Activated CD4-positive, alpha-beta T cell treated with anti-CD3 and anti-CD28 coated beads for 36 hours (primary cell): Measurements from ENCODE around the gene TPBGL. TPM values are rescaled to one million over a fixed set of nuclear protein-coding genes. Genes with fewer than 3 reads are reported as not detected.

Source experiments
- ATAC-seq: fragments of 200-7000 bp; cut with Tn5 transposase; one replicate; pipeline ENCODE4 v1.10.0; 2021; ENCODE audit warnings: mild to moderate bottlenecking, moderate library complexity
- CTCF ChIA-PET: fragments of 350-600 bp; sonication (Branson Sonifier 250); formaldehyde crosslinking; loops from one replicate; lab custom pipeline; 2021; ENCODE audit warnings: antibody characterized with exemption; lab: Charles Lee
- POLR2A ChIA-PET: fragments of 350-600 bp; sonication (Branson Sonifier 250); formaldehyde crosslinking; loops from one replicate; lab custom pipeline; 2021; ENCODE audit warnings: antibody characterized with exemption, inconsistent platforms; lab: Charles Lee
- DNase-seq: peaks from one replicate; pipeline ENCODE4 v3.0.0-alpha.2; 2020
- H3K27ac Mint-ChIP-seq: one replicate; pipeline ENCODE4 v1.8.0; 2021; ENCODE audit warnings: mixed read lengths
- H3K27me3 Mint-ChIP-seq: one replicate; pipeline ENCODE4 v1.8.0; 2021; ENCODE audit warnings: mixed read lengths
- H3K36me3 Mint-ChIP-seq: one replicate; pipeline ENCODE4 v1.8.0; 2021; ENCODE audit warnings: low read depth, mixed read lengths
- H3K4me1 Mint-ChIP-seq: one replicate; pipeline ENCODE4 v1.8.0; 2021; ENCODE audit warnings: mixed read lengths
- H3K4me3 Mint-ChIP-seq: one replicate; pipeline ENCODE4 v1.8.0; 2021; ENCODE audit warnings: mild to moderate bottlenecking, moderate library complexity, mixed read lengths
- H3K9me3 Mint-ChIP-seq: one replicate; pipeline ENCODE4 v1.8.0; 2021; ENCODE audit warnings: low read depth, mixed read lengths
- intact Hi-C, 2 experiments: fragments of 100-400 bp; cut with DNase I in 1 of 2; cut with micrococcal nuclease in 1 of 2; formaldehyde crosslinking; loops; one replicate each; pipeline versions ENCODE4 v1.14.2 to v1.15.1; 2022 to 2024; cut with DNase I, micrococcal nuclease
- total RNA-seq, 2 experiments: library from RNA; stranded (reverse); gene quantifications; one replicate each; pipeline ENCODE4 v1.2.3, GENCODE V29; 2021

TPBGL gene
- total RNA-seq, 2 experiments from 2014 or later = 0.18 to 0.21 TPM

- no peaks in the 10 kb centered on the region for H3K9me3 Mint-ChIP-seq
- H3K4me1 Mint-ChIP-seq = peaks cover 4% of the 10 kb centered on the region
- ATAC-seq = no peak
- intact Hi-C loops = no loop called here
- H3K27ac Mint-ChIP-seq = no peak overlapping the region
- peaks cover 16% of the 10 kb centered on the region for H3K27me3 Mint-ChIP-seq
- no peak overlapping the region for H3K4me3 Mint-ChIP-seq
- POLR2A ChIA-PET = no interaction called here
- no peak for DNase-seq
- CTCF ChIA-PET = interaction anchor here (0.5 to 18.4 kb wide), 8 partner anchors 9 to 341 kb away, joined by 3 to 458 read pairs (median 4); no protein-coding TSS in a partner anchor
- H3K36me3 Mint-ChIP-seq = no peaks in the 10 kb centered on the region
These were observed 6.2 kb downstream of the TPBGL start for GRCh38 chr11:75246671-75247350.

GRCh38 chr11:75248924-75249256, 8.3 kb downstream of the TPBGL start:
- Mint-ChIP-seq H3K4me1 (no peaks in the 10 kb centered on the region), H3K36me3 (no peaks in the 10 kb centered on the region), H3K4me3 (no peak overlapping the region), H3K27ac (no peak overlapping the region), H3K9me3 (no peaks in the 10 kb centered on the region), H3K27me3 (no peaks in the 10 kb centered on the region)
- no peak for DNase-seq
- ChIA-PET CTCF (interaction anchor here (0.6 to 18.4 kb wide), 37 partner anchors 8 to 505 kb away, joined by 3 to 458 read pairs (median 4); partner anchors contain the start of gene TPBGL), POLR2A (interaction anchor here (1.0 kb wide), 3 partner anchors 12 to 109 kb away, joined by 3 to 6 read pairs (median 3); no protein-coding TSS in a partner anchor)
- intact Hi-C loops = loop anchor here (1.0 kb wide), 6 partner anchors 44 to 320 kb away; no protein-coding TSS in a partner anchor
- no peak for ATAC-seq

DNA sequence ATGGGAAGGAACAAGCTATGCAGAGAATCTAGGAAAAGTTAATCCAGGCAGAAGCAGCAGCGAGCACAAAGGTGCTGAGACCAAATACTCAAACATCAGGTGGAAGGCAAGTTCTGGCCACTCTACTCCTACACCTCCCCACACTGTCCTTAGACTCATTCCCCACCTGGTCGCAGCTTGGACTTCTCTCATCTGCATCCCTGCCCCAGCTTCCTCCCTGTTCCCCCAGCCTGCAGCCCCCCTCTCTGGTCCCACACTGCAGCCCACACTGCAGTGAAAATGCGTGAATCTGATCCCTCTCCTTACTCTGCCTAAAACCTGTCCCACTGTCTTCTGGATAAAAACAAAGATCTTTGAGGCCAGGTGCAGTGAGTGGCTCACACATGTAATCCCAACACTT, 9.1 kb downstream of the TPBGL start:
- no peak overlapping the region for H3K27ac Mint-ChIP-seq
- POLR2A ChIA-PET = interaction anchor here (0.6 kb wide), 1 partner anchor 13 kb away, joined by 3 read pairs; no protein-coding TSS in a partner anchor
- CTCF ChIA-PET = interaction anchor here (0.7 to 18.4 kb wide), 11 partner anchors 8 to 338 kb away, joined by 3 to 458 read pairs (median 6); no protein-coding TSS in a partner anchor
- H3K27me3 Mint-ChIP-seq = no peaks in the 10 kb centered on the region
- ATAC-seq (no peak), DNase-seq (no peak)
- H3K9me3 Mint-ChIP-seq = no peaks in the 10 kb centered on the region
- no peaks in the 10 kb centered on the region for H3K36me3 Mint-ChIP-seq
- no peak overlapping the region for H3K4me3 Mint-ChIP-seq
- intact Hi-C loops = no loop called here
- no peaks in the 10 kb centered on the region for H3K4me1 Mint-ChIP-seq

DNA sequence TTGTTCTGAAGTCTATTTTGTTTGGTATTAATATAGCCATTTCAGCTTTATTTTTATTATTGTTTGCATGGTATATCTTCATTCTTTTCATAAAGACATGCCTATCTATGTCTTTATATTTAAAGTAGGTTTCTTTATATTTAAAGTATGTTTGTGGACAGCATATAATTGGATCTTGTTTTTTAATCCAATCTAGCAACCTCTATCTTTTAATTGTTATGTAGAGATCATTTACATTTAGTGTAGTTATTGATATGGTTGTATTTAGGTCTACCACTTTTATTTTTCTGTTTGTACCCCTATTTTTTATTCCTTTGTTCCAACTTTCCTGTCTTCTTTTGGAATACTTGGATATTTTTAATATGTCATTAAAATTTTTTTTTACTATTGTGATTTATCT, 13.8 kb downstream of the TPBGL start:
- Mint-ChIP-seq H3K27me3 (no peaks in the 10 kb centered on the region), H3K27ac (no peak overlapping the region), H3K9me3 (no peaks in the 10 kb centered on the region), H3K4me1 (no peaks in the 10 kb centered on the region), H3K4me3 (no peak overlapping the region), H3K36me3 (no peaks in the 10 kb centered on the region)
- no peak for ATAC-seq
- ChIA-PET POLR2A (no interaction called here), CTCF (interaction anchor here (2.0 kb wide), 1 partner anchor 114 kb away, joined by 11 read pairs; no protein-coding TSS in a partner anchor)
- no peak for DNase-seq
- intact Hi-C loops = no loop called here

DNA sequence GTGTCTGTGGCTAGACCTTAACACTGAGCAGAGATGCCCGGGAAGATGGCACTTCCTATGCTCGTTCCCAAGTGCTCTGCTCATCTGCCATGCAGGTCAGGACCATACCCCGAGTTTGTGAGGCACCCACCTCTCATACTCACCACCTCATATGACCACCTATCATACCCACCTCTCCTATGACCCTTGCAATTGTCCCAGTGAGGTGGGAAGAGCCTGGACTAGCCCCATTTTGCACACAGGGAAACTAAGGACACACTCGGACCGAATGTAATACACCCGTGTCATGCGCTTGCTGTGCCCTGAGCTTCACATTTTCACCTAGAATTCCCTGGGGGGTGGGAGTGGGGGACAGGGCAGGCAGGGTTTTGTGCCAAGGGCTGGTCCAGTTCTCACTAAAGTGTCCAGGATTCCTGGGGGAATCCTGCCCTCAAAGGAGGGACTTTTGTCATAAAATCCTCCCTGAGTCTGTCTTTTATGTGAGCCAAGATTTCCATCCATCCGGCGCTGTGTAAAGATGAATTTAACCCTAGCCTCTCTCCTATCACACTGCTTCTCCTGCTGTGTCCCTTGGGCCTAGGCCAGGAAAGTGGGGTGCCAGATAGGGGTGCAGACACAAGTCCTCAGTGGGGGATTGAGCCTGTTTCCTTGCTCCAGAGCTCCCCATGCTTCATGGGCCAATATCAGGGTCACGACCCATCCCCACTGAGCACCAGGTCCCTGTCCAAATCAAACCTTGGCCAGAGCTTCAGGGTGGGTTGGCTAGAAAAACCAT, 20.0 kb downstream of the TPBGL start:
- POLR2A ChIA-PET = interaction anchor here (0.8 kb wide), 1 partner anchor 12 kb away, joined by 3 read pairs; no protein-coding TSS in a partner anchor
- no peak overlapping the region for H3K4me3 Mint-ChIP-seq
- no peaks in the 10 kb centered on the region for H3K27me3 Mint-ChIP-seq
- no peaks in the 10 kb centered on the region for H3K36me3 Mint-ChIP-seq
- DNase-seq = peak; percentile 5
- CTCF ChIA-PET = interaction anchor here (1.0 to 1.3 kb wide), 4 partner anchors 10 to 129 kb away, joined by 4 to 7 read pairs (median 4); no protein-coding TSS in a partner anchor
- ATAC-seq = no peak
- no peaks in the 10 kb centered on the region for H3K9me3 Mint-ChIP-seq
- H3K27ac Mint-ChIP-seq = no peak overlapping the region
- H3K4me1 Mint-ChIP-seq = peaks cover 41% of the 10 kb centered on the region
- intact Hi-C loops = no loop called here

DNA sequence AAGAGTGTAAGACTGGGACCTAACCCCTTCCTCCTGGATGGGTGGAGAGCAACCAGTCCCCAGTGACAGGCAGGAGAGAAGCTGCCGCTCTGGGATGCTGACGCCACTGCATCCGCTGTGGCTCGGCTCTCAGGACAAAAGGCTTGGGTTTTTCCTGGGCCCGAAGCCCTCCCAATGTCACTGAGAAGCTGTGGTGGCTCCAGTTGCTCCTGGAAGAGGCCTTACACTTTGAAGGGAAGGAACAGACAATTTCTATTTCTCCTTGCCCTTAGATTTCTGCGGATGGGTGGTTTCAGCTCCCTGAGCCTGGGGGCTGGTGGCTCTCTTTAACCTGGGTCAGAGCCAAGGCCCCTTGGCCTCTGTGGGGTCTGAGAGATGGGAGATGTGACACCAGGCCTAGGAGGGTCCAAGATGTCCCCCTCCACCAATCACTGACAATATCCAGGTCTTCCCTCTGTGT, 21.4 kb downstream of the TPBGL start:
- intact Hi-C loops = no loop called here
- POLR2A ChIA-PET = interaction anchor here (0.6 kb wide), 1 partner anchor 12 kb away, joined by 3 read pairs; no protein-coding TSS in a partner anchor
- H3K9me3 Mint-ChIP-seq = no peaks in the 10 kb centered on the region
- CTCF ChIA-PET = interaction anchor here (0.7 to 1.5 kb wide), 4 partner anchors 13 to 253 kb away, joined by 3 to 5 read pairs (median 4); no protein-coding TSS in a partner anchor
- ATAC-seq = no peak
- H3K4me3 Mint-ChIP-seq = no peak overlapping the region
- H3K4me1 Mint-ChIP-seq = peaks cover 41% of the 10 kb centered on the region
- H3K27me3 Mint-ChIP-seq = no peaks in the 10 kb centered on the region
- H3K27ac Mint-ChIP-seq = no peak overlapping the region
- DNase-seq = peak; percentile 4
- no peaks in the 10 kb centered on the region for H3K36me3 Mint-ChIP-seq

DNA sequence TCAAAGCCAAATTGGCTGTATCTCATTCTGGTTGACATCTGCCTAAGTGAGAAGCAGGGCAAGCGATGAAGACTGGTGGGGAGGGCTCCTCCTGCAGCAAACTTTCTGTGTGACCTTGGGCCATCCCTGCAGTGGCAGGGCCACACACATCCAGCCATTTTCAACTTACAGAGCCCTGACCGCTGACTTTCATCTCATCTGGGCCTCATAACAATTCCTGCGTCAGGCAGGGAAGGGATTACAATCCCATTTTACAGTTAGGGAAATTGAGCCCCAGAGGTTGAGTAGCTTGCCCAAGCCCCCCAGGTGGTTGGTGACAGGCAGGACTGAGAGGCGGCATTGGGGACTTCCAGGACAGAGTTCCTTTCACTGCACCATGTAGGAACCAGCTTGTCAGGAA, 21.9 kb downstream of the TPBGL start:
- Mint-ChIP-seq H3K27me3 (no peaks in the 10 kb centered on the region), H3K4me1 (peaks cover 41% of the 10 kb centered on the region), H3K9me3 (no peaks in the 10 kb centered on the region), H3K27ac (no peak overlapping the region), H3K4me3 (no peak overlapping the region), H3K36me3 (no peaks in the 10 kb centered on the region)
- intact Hi-C loops = no loop called here
- peak; percentile 1 for DNase-seq
- CTCF ChIA-PET = interaction anchor here (0.7 to 1.5 kb wide), 4 partner anchors 13 to 309 kb away, joined by 3 to 5 read pairs (median 4); no protein-coding TSS in a partner anchor
- ATAC-seq = no peak
- POLR2A ChIA-PET = interaction anchor here (0.6 kb wide), 1 partner anchor 12 kb away, joined by 3 read pairs; no protein-coding TSS in a partner anchor

DNA sequence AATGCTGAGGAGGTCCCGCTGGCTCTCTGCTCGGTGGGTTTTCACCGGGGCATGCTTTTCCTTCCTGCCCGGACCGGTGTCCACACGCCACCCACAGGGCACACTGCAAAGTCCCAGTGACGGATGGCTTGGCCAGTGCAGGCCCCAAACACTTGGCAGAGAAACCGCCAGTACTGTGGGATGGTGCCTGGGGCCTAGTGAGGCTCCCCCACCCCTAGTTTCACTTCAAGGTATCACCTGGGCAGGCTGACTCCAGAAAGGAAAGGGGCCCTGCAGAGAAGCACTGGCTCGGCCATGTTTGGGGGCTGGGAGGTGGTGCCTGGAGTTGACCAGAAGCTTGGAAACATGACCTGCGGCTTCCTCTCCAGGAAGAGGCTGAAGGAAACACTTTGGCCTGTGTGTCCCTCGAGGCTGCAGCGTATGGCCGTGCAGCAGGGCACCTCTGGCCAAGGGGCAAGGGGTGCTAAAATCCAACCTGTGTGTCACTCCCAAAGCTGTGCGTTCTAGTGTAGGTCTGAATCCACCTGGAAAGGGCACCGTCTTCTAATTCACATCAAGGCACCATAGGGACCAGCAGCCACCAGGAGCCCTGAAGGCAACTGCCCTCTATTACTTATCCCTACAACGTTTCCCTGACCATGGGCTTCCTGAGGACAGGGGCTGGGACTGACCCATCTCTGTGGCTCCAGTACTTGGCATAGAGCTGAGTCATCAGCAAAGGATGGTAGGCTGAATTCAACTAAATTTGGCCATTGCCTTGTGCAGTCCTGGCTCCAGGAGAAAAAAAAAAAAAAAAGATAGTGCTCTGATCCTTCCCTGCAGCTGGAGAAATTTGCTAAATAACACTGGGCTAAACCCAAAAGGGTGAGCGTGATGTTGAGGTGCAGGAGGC, 22.6 kb downstream of the TPBGL start:
- ATAC-seq (no peak), DNase-seq (peak; percentile 3)
- no peaks in the 10 kb centered on the region for H3K36me3 Mint-ChIP-seq
- no peaks in the 10 kb centered on the region for H3K9me3 Mint-ChIP-seq
- H3K27ac Mint-ChIP-seq = no peak overlapping the region
- ChIA-PET CTCF (interaction anchor here (0.7 to 1.5 kb wide), 4 partner anchors 12 to 310 kb away, joined by 3 to 5 read pairs (median 4); no protein-coding TSS in a partner anchor), POLR2A (no interaction called here)
- peaks cover 41% of the 10 kb centered on the region for H3K4me1 Mint-ChIP-seq
- H3K27me3 Mint-ChIP-seq = no peaks in the 10 kb centered on the region
- no peak overlapping the region for H3K4me3 Mint-ChIP-seq
- intact Hi-C loops = no loop called here

- Mint-ChIP-seq H3K4me3 (no peak overlapping the region), H3K36me3 (no peaks in the 10 kb centered on the region), H3K27me3 (no peaks in the 10 kb centered on the region), H3K9me3 (no peaks in the 10 kb centered on the region), H3K27ac (peak overlapping the region; percentile 4), H3K4me1 (peaks cover 41% of the 10 kb centered on the region)
- POLR2A ChIA-PET = no interaction called here
- peak; percentile 68 for ATAC-seq
- peak; percentile 55 for DNase-seq
- CTCF ChIA-PET = interaction anchor here (1.4 kb wide), 1 partner anchor 11 kb away, joined by 4 read pairs; no protein-coding TSS in a partner anchor
- intact Hi-C loops = no loop called here
These were observed 23.4 kb downstream of the TPBGL start for GRCh38 chr11:75263944-75264349.

- Mint-ChIP-seq H3K4me3 (no peak overlapping the region), H3K9me3 (no peaks in the 10 kb centered on the region), H3K27me3 (no peaks in the 10 kb centered on the region), H3K27ac (peak overlapping the region; percentile 37), H3K36me3 (no peaks in the 10 kb centered on the region), H3K4me1 (peaks cover 41% of the 10 kb centered on the region)
- ATAC-seq (no peak), DNase-seq (no peak)
- intact Hi-C loops = no loop called here
- ChIA-PET CTCF (no interaction called here), POLR2A (no interaction called here)
These were observed 23.8 kb downstream of the TPBGL start for GRCh38 chr11:75264356-75264755.
